ENCODE results near the gene LEFTY2. TPM values are rescaled to one million over a fixed set of nuclear protein-coding genes. Genes with fewer than 3 reads are reported as not detected.
"Not testable (repeated sequence)": the region's sequence is repeated elsewhere in the genome, so short reads cannot be mapped to it uniquely, and the experiment has no call there.

LEFTY2 gene
- total RNA-seq, 6 experiments from 2014 or later = 0.31 TPM; not detected in 5

GRCh38 chr1:225936523-225936922, 4.5 kb downstream of the LEFTY2 start:
- WGBS (ENCODE audit: insufficient coverage, low coverage, low lambda C conversion rate, missing lambda C conversion rate) = 82% methylated on average over 3 of the region's 3 CpGs
- Histone ChIP-seq H3K4me3 (no peak overlapping the region), H3K36me3 (no peaks in the 10 kb centered on the region), H3K4me1 (no peaks in the 10 kb centered on the region), H3K9me3 (no peaks in the 10 kb centered on the region), H3K27me3 (no peaks in the 10 kb centered on the region), H3K27ac (no peak overlapping the region)
- intact Hi-C loops (cut with DNase I) = no loop called here
- TF ChIP-seq, protein P1, sequence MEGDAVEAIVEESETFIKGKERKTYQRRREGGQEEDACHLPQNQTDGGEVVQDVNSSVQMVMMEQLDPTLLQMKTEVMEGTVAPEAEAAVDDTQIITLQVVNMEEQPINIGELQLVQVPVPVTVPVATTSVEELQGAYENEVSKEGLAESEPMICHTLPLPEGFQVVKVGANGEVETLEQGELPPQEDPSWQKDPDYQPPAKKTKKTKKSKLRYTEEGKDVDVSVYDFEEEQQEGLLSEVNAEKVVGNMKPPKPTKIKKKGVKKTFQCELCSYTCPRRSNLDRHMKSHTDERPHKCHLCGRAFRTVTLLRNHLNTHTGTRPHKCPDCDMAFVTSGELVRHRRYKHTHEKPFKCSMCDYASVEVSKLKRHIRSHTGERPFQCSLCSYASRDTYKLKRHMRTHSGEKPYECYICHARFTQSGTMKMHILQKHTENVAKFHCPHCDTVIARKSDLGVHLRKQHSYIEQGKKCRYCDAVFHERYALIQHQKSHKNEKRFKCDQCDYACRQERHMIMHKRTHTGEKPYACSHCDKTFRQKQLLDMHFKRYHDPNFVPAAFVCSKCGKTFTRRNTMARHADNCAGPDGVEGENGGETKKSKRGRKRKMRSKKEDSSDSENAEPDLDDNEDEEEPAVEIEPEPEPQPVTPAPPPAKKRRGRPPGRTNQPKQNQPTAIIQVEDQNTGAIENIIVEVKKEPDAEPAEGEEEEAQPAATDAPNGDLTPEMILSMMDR (IDR thresholded peaks at IDR 0.05) = no peak
- TF ChIP-seq POLR2A (IDR thresholded peaks at IDR 0.05) = no peak
- no peak for DNase-seq
- ATAC-seq = no peak

- H3K27me3 ChIP-seq; H3K4me3 ChIP-seq; intact Hi-C loops (cut with DNase I); DNase-seq; H3K27ac ChIP-seq; H3K36me3 ChIP-seq; ATAC-seq; H3K9me3 ChIP-seq; H3K4me1 ChIP-seq: not testable (repeated sequence)
- 84% methylated on average over 8 of the region's 8 CpGs for WGBS (ENCODE audit: insufficient coverage, low coverage, low lambda C conversion rate, missing lambda C conversion rate)
These were observed 4.9 kb downstream of the LEFTY2 start for GRCh38 chr1:225936086-225936485.

DNA sequence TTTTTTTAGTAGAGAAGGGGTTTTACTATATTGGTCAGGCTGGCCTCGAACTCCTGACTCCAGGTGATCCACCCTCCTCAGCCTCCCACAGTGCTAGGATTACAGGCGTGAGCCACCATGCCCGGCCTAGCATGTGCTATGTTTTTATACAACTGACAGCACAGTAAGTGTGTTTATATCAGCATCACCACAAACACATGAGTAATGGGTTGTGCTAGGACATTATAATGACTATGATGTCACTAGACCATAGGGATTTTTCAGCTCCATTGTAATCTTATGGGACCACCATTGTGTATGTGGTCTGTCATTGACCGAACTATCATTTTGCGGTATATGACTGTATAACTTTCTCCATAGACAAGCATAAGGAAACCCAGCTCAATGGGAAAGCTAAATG, 6.3 kb downstream of the LEFTY2 start:
- Histone ChIP-seq H3K27me3 (no peaks in the 10 kb centered on the region), H3K9me3 (no peaks in the 10 kb centered on the region), H3K4me3 (no peak overlapping the region), H3K27ac (no peak overlapping the region), H3K36me3 (no peaks in the 10 kb centered on the region), H3K4me1 (no peaks in the 10 kb centered on the region)
- intact Hi-C loops (cut with DNase I) = no loop called here
- ATAC-seq (no peak), DNase-seq (no peak)
- WGBS (ENCODE audit: insufficient coverage, low coverage, low lambda C conversion rate, missing lambda C conversion rate) = 90% methylated on average over 5 of the region's 5 CpGs
- TF ChIP-seq POLR2A (IDR thresholded peaks at IDR 0.05) = no peak
- TF ChIP-seq, protein P1 (IDR thresholded peaks at IDR 0.05) = no peak

- no peaks in the 10 kb centered on the region for H3K9me3 ChIP-seq
- WGBS (ENCODE audit: insufficient coverage, low coverage, low lambda C conversion rate, missing lambda C conversion rate) = 68% methylated on average over 2 of the region's 2 CpGs
- TF ChIP-seq, protein P1 (IDR thresholded peaks at IDR 0.05) = no peak
- TF ChIP-seq POLR2A (IDR thresholded peaks at IDR 0.05) = no peak
- no peak overlapping the region for H3K27ac ChIP-seq
- ATAC-seq = no peak
- intact Hi-C loops (cut with DNase I) = no loop called here
- H3K27me3 ChIP-seq = no peaks in the 10 kb centered on the region
- no peaks in the 10 kb centered on the region for H3K4me1 ChIP-seq
- H3K36me3 ChIP-seq = no peaks in the 10 kb centered on the region
- H3K4me3 ChIP-seq = no peak overlapping the region
- no peak for DNase-seq
These were observed 7.9 kb downstream of the LEFTY2 start for GRCh38 chr1:225933072-225933471.

GRCh38 chr1:225931270-225932136, 9.5 kb downstream of the LEFTY2 start:
- intact Hi-C loops (cut with DNase I) = no loop called here
- DNase-seq (no peak), ATAC-seq (no peak)
- Histone ChIP-seq H3K27me3 (no peaks in the 10 kb centered on the region), H3K4me1 (no peaks in the 10 kb centered on the region), H3K36me3 (no peaks in the 10 kb centered on the region), H3K9me3 (no peaks in the 10 kb centered on the region), H3K4me3 (no peak overlapping the region), H3K27ac (no peak overlapping the region)
- WGBS (ENCODE audit: insufficient coverage, low coverage, low lambda C conversion rate, missing lambda C conversion rate) = 89% methylated on average over 4 of the region's 5 CpGs
- no peak for TF ChIP-seq POLR2A (IDR thresholded peaks at IDR 0.05)
- TF ChIP-seq, protein P1 (IDR thresholded peaks at IDR 0.05) = no peak
